ENCODE data around the gene CHN2.

DNA sequence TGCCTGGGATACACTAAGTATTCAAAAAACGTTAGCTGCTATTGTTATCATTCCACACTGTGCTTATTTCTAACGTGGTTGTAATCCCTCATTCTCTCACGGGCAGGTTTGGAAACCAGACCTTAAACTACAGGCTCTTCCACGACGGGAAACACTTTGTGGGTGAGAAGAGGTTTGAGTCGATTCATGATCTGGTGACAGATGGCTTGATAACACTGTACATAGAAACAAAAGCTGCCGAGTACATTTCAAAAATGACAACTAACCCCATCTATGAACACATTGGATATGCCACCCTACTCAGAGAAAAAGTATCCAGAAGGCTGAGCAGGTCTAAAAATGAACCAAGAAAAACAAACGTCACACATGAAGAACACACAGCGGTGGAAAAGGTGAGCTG, 205.9 kb downstream of the CHN2 start:
- TF ChIP-seq, protein P1, sequence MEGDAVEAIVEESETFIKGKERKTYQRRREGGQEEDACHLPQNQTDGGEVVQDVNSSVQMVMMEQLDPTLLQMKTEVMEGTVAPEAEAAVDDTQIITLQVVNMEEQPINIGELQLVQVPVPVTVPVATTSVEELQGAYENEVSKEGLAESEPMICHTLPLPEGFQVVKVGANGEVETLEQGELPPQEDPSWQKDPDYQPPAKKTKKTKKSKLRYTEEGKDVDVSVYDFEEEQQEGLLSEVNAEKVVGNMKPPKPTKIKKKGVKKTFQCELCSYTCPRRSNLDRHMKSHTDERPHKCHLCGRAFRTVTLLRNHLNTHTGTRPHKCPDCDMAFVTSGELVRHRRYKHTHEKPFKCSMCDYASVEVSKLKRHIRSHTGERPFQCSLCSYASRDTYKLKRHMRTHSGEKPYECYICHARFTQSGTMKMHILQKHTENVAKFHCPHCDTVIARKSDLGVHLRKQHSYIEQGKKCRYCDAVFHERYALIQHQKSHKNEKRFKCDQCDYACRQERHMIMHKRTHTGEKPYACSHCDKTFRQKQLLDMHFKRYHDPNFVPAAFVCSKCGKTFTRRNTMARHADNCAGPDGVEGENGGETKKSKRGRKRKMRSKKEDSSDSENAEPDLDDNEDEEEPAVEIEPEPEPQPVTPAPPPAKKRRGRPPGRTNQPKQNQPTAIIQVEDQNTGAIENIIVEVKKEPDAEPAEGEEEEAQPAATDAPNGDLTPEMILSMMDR (IDR thresholded peaks at IDR 0.05) = no peak
- no peak for TF ChIP-seq POLR2A (IDR thresholded peaks at IDR 0.05)
